GM18499 (cell line): Measurements from ENCODE around the gene TRO.

Experiments used
- ATAC-seq: cut with Tn5 transposase; IDR thresholded peaks from one replicate; pipeline ENCODE4 v1.9.1; 2021; ENCODE audit warnings: moderate number of reproducible peaks; ENCODE audit not compliant: insufficient read depth, unreplicated experiment

The TRO gene, protein sequence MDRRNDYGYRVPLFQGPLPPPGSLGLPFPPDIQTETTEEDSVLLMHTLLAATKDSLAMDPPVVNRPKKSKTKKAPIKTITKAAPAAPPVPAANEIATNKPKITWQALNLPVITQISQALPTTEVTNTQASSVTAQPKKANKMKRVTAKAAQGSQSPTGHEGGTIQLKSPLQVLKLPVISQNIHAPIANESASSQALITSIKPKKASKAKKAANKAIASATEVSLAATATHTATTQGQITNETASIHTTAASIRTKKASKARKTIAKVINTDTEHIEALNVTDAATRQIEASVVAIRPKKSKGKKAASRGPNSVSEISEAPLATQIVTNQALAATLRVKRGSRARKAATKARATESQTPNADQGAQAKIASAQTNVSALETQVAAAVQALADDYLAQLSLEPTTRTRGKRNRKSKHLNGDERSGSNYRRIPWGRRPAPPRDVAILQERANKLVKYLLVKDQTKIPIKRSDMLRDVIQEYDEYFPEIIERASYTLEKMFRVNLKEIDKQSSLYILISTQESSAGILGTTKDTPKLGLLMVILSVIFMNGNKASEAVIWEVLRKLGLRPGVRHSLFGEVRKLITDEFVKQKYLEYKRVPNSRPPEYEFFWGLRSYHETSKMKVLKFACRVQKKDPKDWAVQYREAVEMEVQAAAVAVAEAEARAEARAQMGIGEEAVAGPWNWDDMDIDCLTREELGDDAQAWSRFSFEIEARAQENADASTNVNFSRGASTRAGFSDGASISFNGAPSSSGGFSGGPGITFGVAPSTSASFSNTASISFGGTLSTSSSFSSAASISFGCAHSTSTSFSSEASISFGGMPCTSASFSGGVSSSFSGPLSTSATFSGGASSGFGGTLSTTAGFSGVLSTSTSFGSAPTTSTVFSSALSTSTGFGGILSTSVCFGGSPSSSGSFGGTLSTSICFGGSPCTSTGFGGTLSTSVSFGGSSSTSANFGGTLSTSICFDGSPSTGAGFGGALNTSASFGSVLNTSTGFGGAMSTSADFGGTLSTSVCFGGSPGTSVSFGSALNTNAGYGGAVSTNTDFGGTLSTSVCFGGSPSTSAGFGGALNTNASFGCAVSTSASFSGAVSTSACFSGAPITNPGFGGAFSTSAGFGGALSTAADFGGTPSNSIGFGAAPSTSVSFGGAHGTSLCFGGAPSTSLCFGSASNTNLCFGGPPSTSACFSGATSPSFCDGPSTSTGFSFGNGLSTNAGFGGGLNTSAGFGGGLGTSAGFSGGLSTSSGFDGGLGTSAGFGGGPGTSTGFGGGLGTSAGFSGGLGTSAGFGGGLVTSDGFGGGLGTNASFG (N-terminal part only)

GRCh38 chrX:54920610-54921426, at the start of gene TRO:
TRO (plus strand) TSS chrX:54920824; CDS start chrX:54922247, 1,423 bp downstream.
- ATAC-seq, result no peak

- no peak for ATAC-seq
Observed at GRCh38 chrX:54885740-54886139, 34.9 kb upstream of the TRO start.

GRCh38 chrX:54891573-54891972, 29.1 kb upstream of the TRO start:
- ATAC-seq, result no peak

- no peak for ATAC-seq
Observed at GRCh38 chrX:54894159-54894558, 26.5 kb upstream of the TRO start.

DNA sequence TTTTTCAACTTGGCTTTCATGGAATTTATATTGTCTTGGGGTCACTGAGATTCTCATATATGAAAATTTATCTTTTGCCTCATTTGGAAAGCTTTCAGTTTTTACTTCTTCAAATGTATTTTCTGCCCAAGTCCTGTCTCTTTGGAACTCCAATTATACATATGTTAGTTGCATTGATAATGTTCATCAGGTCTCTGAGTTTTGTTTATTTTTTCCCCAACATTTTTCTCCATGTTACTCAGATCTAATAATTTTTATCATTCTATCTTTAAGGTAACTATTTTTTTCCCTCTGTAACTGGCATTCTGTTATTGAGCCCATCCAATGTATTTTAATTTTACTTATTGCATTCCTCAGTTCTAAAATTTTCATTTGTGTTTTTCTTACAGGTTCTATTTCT, 10.7 kb upstream of the TRO start:
- no peak for ATAC-seq

DNA sequence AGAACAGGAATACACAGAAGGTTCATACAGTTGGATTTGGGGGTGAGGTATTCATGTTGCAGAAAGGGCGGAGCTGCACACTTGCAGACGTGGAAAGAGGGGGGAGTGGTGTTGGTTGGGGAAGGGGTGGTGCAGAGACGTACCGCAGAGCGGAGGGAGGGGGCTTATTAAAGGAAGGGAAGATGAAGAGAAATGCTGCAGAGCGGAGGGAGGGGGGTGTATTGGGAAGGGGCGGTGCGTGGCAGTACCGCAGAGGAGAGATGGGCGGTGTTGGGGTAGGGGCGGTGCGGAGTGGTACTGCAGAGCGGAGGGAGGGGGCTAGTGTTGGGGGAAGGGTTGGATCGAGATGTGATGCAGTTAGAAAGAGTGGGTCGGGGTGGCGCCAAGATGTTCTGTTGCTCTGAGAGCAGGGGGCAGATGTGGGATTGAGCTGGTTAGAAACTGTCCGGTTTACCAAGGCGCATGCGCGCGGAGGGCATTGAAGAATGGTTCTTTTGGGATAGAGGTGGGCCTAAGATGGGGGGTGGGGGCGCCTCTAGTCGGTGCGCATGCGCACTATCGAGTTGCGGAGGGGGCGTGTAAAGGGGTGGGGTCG, 900 bp downstream of the TRO start:
- no peak for ATAC-seq

GRCh38 chrX:54922547-54922946, 1.9 kb downstream of the TRO start:
- ATAC-seq, result no peak

DNA sequence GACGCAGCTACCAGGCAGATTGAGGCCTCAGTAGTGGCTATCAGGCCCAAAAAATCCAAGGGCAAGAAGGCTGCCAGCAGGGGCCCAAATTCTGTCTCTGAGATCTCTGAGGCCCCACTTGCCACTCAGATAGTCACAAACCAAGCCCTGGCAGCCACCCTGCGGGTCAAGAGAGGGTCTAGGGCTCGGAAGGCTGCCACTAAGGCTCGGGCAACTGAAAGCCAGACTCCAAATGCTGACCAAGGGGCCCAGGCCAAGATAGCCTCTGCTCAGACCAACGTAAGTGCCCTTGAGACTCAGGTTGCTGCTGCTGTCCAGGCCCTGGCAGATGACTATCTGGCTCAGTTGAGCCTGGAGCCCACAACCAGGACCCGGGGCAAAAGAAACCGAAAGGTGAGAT, 2.8 kb downstream of the TRO start:
- no peak for ATAC-seq

DNA sequence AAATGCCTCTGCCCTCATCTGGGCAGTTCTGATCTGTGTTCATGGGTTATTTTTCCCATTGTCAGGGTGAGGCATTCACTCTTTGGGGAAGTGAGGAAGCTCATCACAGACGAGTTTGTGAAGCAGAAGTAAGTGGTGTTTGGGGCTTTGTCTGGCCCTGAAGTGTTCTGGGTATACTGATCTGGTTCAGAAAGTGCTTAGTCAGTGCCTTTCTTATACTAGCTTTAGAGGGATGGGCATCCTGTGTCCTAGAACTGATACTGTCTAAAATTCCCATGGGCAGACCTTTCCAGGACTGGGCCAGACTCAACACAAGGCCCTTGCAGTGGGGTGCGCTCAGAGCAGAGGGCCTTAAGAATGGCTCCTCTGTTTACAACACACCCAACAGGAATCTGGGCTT, 6.4 kb downstream of the TRO start:
- no peak for ATAC-seq

DNA sequence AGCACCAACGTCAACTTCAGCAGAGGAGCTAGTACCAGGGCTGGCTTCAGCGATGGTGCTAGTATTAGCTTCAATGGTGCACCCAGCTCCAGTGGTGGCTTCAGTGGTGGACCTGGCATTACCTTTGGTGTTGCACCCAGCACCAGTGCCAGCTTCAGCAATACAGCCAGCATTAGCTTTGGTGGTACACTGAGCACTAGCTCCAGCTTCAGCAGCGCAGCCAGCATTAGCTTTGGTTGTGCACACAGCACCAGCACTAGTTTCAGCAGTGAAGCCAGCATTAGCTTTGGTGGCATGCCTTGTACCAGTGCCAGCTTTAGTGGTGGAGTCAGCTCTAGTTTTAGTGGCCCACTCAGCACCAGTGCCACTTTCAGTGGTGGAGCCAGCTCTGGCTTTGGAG, 8.3 kb downstream of the TRO start:
- no peak for ATAC-seq

DNA sequence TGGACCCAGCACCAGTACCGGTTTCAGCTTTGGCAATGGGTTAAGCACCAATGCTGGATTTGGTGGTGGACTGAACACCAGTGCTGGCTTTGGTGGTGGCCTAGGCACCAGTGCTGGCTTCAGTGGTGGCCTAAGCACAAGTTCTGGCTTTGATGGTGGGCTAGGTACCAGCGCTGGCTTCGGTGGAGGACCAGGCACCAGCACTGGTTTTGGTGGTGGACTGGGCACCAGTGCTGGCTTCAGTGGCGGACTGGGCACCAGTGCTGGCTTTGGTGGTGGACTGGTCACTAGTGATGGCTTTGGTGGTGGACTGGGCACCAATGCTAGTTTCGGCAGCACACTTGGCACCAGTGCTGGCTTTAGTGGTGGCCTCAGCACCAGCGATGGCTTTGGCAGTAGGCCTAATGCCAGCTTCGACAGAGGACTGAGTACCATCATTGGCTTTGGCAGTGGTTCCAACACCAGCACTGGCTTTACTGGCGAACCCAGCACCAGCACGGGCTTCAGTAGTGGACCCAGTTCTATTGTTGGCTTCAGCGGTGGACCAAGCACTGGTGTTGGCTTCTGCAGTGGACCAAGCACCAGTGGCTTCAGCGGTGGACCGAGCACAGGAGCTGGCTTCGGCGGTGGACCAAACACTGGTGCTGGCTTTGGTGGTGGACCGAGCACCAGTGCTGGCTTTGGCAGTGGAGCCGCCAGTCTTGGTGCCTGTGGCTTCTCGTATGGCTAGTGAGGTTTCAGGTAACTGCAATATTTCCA, 9.8 kb downstream of the TRO start:
- no peak for ATAC-seq

DNA sequence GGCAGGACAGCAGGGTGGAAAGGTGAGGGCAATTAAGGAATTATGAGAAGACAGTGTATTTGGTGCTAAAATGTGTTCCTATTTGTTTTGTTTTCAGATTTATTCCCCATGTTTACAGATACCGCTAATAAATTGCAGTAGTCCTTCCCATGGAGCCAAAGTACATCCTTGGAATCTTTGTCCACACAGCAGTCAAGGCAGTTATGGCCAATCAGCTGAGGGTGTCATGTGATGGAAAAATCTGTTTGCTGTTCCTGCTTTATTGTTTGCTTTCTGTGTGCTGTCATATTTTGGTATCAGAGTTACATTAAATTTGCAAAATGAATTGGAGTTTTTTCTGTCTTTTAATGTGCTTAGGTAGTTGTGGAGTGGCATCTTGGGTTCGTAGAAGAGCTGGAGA, 10.5 kb downstream of the TRO start:
- no peak for ATAC-seq

DNA sequence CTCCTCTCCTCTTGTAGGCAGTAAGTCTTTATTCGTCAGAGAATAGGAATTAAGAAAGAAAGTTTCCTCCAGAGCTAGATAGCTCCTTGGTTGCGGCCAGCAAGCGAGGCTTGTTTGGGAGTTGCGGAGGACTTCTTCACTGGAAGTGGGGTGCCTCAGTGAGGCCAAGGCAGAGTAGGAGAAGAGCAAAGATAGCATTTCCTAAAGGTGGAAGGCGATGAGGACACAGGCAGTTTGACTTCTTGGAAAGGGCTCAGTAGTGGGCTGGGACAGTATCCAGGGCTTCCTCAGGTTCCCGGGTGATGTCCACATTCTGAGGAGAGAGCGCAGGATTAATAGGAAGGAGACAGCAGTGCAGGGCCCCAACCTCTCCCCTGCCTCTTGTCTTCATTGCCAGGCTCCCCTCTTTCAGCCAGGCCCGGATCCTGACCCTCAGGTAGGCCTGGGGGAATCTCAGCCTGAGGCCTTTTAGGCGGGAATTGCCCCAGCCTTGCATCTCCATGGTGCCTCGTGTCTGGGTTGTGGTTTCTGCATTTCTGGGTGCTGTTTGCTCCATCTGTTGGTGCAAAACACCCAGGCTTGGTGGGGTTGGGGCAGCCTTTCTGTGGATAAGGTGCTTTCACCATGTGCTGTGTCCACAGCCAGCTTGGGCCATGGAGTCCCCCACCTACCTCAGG, 12.7 kb downstream of the TRO start:
- ATAC-seq, result no peak

DNA sequence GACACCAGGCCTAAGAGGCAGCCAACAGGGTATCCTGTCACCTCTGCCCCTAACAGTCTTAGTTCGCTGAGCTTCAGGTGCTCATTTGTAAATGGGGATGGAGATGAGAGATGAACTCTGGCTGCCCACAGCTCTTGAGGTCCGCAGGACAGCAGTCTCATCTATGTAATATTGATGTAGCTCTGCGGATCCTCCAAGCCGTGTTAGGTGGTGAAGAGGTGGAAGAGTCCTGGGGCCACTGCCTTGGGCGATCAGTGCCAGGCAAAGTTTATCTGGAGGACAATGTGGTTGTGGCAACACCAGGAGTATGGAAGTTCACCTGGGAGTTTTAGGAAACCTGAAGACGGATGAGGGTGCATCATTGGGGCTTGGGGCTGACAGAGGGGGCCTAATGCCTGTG, 13.4 kb downstream of the TRO start:
- no peak for ATAC-seq

GRCh38 chrX:54934890-54935289, 14.3 kb downstream of the TRO start:
- ATAC-seq, result no peak

DNA sequence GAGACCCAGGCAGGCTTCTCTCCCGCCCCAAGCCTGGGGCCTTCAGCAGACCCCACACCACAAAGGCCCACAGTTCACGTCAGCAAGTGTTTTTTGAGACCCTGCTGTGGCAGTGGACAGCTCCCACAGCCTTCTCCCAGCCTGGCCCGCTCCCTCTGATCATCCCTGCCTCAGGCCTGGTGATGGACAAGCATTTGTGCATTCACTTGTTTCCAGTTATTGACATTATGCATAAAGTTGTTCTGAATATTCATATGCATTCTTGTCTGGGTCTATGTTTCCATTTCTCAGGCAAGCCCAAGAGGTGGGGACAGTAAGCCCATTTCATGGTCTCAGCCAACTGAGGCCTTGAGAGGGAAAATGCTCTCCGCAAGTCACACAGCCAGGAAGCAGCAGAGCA, 14.7 kb downstream of the TRO start:
- no peak for ATAC-seq

DNA sequence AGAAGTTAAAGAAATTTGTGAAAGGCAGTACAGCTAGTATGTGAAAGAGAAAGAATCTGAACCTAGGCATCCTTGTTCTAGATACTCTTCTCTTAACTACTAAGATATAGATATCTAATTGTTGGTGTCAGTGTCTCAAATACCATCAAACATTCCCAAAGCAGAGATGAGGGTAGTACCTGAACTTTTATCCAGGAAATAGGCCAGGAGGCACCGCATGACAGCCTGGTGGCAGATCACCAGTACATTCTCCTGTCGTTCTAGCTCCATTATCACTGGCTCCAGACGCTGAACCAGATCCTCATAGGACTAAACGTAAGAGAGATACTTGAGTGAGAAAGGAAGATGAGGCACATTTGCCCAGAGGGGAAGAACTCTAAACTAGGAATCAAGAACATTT, 16.8 kb downstream of the TRO start:
- ATAC-seq, result no peak

DNA sequence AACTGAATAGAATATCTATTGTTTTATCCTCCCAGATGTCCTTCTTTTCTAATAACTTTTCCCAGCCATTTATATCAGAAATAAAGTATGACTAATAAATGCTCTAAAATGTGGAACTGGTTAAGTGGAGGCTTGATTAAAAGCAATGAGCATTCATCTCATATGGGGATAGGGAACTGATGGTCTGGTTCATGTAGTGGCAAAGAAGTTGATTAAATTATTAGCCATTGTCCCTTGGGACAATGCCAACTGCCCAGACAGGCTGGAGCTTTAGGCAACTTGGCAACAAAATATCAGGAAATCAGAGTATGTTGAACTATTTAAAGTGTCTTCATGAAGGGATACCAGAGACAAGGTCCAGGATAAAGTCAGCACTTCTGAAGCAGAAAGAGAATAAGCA, 24.2 kb downstream of the TRO start:
- ATAC-seq, result no peak
